ENCODE results near the gene ANKRD36B.
"Not testable (repeated sequence)": the region's sequence is repeated elsewhere in the genome, so short reads cannot be mapped to it uniquely, and the experiment has no call there.

ANKRD36B gene

DNA sequence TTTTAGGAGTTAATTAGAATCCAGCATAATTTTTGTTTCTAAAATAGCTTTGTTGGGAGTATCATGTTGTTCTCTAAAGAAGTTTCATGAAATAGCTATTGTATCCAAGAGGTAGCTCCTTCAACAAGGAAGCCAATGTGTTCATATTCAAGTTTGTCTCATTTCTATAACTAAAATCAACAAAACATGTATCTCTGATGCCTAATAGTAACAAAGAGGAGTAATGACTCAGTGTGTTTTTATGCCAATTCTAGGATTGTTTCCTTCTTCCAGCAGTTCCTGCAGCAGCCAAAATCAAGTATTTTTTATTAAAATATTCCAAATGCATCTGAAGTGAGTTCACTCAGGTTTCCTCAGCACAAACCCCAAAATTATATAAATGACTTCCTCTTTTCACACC is 41.1 kb downstream of the ANKRD36B start:
- not testable (repeated sequence) for DNase-seq

GRCh38 chr2:97546711-97547110 is 43.0 kb downstream of the ANKRD36B start:
- DNase-seq = no peak

DNA sequence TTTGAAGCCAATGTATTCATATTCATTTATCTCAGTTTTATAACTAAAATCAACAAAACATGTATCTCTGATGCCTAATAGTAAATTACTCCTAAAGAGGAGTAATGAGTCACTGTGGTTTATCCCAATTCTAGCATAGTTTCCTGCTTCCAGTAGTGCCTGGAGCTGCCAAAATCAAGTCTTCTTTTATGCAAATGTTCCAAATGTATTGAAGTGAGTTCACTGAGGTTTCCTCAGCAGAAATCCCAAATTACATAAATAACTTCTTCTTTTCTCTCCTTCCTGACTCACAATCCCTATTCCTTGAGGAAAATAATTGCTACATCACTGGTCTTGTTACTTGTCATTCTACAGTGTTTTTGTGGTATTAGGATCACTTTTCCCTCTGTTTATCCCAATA is 44.8 kb downstream of the ANKRD36B start:
- DNase-seq = not testable (repeated sequence)

GRCh38 chr2:97525904-97526303 is 63.8 kb downstream of the ANKRD36B start:
- DNase-seq = not testable (repeated sequence)

- DNase-seq = not testable (repeated sequence)
These were observed 65.9 kb downstream of the ANKRD36B start for GRCh38 chr2:97523816-97524215.

- DNase-seq = not testable (repeated sequence)
These were observed 66.6 kb downstream of the ANKRD36B start for GRCh38 chr2:97522916-97523555.

GRCh38 chr2:97495651-97496050 is 94.0 kb downstream of the ANKRD36B start:
- not testable (repeated sequence) for DNase-seq

DNA sequence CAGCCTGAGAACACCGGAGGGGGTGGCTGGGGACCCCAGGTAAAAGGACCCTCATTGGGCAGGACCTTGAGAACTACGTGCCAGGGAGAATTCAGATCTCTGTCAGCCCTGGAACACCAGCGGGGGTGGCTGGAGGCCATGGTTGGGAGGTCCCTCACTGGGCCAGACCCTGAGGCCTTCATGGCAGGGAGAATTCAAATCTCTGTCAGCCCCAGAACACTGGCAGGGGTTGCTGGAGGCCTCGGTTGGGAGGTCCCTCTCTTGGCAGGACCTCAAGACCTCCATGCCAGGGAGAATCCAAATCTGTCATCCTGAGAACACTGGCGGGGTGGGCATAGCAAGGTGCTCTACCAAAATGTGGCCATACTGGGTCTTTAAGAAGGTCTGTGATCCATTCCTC is 99.5 kb downstream of the ANKRD36B start:
- DNase-seq = not testable (repeated sequence)

All from effector CD4-positive, alpha-beta T cell (primary cell).